GM18909 (cell line): ENCODE results near the gene KRTDAP.

Experiments
- ATAC-seq: cut with Tn5 transposase; IDR thresholded peaks from one replicate; pipeline ENCODE4 v1.9.1; 2021; ENCODE audit warnings: mild to moderate bottlenecking; ENCODE audit not compliant: unreplicated experiment, poor library complexity

KRTDAP gene, protein sequence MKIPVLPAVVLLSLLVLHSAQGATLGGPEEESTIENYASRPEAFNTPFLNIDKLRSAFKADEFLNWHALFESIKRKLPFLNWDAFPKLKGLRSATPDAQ

DNA sequence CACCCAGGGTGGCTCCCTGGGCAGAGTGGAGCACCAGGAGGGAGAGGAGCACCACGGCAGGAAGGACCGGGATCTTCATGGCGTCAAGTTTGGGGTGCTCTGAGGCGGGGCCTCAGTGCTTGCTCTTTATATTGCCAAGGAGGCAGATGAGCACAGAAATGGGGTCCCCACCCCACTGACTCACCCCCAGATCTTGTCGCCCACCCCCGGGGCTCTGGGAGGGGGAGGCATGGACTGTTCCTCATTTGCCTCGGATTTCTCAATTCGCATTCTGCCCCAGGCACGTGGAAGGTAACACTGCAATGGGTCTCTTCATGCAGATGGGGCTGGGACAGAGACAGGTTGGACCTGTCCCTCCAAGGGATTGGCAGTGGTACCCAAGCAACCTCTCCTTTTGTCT, at the start of gene KRTDAP:
KRTDAP (minus strand) TSS at position 101 of the 400 bp plus-strand sequence; CDS start at position 79, 22 bp downstream.
- no peak for ATAC-seq

DNA sequence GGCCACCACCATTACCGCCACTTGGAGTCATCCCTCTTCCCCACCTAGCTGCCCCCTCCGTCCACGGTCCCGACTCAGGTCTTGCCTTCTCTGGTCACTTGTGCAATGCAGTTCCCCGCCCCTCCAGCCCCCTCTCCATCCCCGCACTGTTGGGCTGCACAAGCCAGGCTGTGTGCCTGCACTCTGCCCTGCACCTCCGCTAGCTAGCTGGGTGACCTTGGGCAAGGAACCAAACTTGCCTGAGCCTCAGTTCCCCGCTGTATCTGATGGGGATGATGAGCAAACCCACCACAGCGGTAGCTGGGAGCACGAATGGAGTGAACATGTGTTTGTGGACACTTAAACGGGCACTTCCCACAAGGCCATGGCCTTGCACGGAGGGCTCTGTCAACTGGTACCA, 49.6 kb upstream of the KRTDAP start:
- ATAC-seq, result no peak

DNA sequence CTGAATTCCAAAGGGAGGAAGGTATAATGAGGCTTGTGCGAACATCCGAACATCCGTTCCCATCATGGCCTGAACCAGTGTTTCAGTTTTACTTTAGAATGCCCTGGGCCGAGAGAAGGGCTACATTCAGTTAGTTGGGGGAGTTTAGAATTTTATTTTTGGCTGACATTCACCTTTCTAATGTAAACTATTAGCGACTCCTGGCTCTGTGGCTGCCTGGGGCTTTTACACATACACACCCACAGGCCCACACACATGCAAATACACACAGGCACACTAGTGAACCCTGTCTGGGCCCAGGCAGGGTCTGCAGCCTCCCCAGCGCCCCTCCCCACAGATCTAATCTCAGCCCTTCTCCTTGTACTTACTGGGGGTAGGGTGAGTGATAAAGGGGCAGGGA, 49.0 kb upstream of the KRTDAP start:
- ATAC-seq, result no peak

DNA sequence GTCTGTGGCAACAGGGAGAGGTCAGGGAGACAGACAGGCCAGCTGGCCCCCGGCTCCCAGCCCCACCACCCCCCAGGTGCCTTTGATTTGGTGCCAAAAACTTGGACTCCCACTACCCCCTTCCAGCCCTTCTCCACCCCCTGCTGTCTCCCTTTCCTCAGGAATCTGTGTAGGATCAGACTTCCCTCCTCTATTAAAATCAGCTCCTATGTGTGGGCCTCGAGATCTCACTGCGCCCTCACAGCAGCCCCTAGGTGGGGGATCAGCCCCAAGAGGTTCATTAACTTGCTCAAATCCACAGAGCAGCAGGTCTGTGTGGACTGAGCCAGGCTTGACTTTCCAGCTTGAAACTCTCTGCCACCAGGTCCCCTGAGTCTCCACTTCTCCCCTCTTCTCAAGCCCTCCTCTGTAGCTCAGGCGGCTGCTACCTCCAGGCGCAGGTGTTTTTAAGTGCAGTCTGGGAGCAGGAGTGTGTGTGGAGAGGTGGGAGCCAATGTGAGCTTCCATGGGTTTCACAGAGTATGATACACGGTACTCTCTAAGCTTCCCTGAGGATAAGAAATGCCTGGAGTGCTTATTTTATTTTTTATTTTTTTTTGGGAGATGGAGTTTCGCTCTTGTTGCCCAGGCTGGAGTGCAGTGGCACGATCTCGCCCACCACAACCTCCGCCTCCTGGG, 44.7 kb upstream of the KRTDAP start:
- ATAC-seq, result no peak

DNA sequence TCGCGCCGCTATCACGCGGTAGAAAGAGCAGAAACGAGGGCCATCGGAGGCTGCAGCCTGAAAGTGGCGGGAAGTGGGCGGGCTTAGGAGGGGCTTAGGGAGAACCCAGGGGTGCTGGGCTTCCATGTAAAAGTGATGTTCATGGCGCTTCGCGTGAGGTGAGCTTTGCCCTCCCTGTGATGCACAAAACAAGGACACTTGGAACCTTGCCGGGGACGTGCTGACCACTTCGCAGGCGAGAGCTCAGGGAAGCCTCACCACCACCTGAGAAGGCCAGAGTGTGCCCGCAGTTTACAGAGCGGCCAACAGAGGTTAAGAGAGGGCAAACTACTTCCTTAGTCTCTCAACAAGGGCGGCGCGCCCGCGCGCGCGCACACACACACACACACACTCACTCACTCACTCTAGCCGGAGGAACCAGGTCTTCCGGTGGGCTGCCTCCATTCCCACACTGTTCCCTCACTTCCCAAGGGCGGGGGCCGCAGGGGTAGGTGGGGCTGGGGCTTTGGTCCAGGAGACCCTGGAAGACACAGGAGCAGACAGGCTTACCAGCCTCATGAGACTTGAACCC, 43.6 kb upstream of the KRTDAP start:
- no peak for ATAC-seq

DNA sequence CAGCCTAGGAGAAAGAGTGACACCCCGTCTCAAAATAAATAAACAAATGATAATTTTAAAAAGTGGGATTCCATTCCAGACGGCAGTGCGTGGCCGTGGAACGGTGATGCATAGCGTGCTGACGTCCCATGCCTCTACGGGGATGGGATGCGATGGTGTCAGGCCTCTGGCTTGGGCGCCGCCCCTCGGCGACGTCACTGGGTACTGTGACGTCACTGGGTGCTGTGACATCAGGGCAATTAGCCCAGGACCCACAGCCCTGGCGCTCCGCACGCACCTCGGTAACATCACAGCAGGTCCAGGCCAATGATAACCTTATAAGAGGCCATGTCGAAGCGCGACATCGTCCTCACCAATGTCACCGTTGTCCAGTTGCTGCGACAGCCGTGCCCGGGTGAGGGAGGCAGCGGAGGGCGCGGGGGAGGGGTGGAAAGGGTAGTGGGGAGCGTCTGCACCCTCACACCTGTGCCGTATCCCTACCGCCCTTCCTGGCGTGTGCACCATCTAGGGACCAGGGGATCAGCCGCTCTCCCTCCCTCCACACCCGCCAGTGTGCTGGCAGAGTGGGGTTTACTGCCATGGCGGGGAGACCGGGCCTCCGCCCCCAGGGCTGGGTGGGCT, 43.0 kb upstream of the KRTDAP start, which contains the start of gene GAPDHS:
GAPDHS (plus strand) TSS at position 256 of the 621 bp plus-strand sequence; CDS start at position 328, 72 bp downstream.
- ATAC-seq, result no peak

DNA sequence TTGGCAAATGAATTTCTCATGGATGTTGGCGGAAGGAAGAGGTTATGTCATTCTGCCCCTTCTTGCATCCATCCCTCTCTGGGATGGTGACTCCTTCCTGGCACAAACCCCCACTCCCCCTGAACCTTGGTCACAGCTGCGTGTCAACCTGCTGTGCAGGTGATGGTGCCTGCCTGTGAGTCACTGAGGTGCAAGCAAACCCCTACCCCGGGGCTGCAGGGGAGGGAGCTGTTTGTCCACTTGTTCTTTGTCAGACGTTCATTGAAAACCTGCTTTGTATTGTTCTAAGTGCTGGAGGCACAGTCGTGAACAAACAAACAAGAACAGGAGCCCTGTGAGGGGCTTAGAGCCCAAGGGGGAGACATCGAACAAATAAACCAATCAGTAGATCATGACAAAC, 41.0 kb upstream of the KRTDAP start:
- ATAC-seq, result no peak

DNA sequence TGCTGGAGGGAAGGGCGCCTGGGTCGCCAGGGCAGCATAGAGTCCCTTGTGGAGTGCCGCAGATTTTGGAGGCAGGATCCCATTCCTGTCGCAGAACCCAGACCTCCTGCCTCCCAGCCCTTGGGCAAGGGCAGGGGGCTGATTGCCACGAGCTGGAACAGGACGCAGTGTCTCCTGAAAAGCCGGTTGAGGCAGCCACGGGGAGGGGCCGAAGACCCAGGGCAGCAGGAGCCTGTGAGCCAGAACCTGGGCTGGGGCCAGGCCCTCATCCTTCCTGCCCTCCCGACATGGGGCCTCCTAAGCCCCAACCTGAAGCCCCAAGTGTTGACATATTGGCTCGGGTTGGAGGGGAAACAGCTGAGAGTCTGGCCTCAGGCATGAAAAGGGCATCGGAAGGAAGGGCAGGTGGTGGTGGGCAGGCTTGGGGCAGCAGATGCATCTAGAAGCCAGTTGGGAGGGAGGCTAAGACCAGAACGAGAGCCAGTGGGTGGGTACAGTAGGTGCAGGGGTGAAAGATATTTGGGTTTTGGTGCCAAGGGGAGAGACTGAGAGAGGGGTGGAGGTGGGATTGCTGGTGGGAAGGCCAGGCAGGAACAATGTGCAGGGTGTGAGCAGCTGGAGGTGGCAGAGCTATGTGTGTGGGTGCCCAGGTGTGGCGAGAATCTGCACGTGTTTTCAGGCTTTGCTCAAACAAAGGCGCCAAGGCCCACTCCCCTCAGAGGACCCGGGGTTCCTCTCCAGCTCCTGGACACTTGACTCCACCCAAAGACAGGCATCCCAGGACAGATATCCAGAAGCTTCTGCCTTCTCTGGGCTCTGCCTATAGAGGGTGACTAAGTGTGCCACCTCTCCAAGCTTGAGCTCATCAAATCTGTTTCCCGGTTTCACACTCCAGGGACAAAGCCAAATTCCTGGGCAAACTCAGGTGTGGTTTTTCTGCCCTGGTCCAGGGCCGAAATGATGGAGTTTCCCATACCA, 39.3 kb upstream of the KRTDAP start:
- ATAC-seq, result no peak

DNA sequence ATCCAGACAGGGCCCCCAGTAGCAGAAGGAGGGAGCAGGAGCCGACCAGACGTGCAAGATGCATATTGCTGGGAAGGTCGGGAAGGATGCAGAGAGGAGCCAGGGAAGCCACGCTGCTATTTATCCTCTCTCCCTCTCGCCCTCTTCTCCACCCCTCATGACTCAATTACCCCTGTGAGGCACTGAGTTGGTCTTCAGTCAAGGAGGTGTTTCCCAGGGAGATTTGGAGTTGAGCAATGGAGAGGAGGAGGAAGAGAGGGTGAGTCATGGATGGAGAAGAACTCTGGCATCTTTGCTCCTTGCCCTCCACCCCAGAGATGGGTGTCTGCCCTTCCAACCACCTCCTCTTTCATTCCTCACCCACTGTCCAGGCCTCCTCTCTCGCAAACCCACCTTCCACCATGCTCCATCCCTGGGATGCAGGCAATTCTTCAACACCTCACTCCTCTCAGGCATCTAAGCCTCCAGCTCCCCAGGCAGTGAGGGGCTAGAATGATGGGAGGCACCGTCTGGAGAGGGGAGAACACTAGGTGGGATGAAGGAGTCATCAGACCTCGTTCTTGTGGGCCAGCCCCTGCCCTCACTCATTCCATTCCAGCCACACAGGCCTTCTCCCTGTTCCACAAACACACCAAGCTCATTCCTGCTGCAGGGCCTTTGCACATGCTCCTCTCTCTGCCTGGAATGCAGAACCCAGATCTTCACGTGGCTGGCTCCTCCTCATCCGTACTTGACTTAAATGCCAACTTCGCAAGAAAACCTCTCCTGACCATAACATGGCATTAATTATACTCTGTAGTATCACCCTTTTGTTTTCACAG, 38.2 kb upstream of the KRTDAP start, which contains the start of gene SBSN:
SBSN (minus strand) TSS at position 94 of the 821 bp plus-strand sequence; CDS start at position 64, 30 bp downstream.
- no peak for ATAC-seq

DNA sequence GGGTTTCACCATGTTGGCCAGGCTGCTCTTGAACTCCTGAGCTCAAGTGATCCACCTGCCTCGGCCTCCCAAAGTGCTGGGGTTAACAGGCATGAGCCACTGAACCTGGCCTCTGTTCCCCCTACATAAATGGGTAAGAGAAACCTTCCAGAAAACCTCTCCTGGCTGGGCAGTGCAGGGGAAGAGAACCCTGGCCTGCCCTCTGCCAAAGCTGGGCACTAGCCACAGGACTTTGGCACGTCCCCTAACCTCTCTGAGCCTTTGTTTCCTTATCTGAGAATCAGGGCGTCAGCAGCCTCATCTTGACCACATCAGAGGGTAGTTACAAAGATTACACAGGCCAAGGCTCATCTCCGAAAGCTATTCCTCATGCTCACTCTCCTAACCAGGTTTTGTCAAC, 35.6 kb upstream of the KRTDAP start:
- no peak for ATAC-seq

DNA sequence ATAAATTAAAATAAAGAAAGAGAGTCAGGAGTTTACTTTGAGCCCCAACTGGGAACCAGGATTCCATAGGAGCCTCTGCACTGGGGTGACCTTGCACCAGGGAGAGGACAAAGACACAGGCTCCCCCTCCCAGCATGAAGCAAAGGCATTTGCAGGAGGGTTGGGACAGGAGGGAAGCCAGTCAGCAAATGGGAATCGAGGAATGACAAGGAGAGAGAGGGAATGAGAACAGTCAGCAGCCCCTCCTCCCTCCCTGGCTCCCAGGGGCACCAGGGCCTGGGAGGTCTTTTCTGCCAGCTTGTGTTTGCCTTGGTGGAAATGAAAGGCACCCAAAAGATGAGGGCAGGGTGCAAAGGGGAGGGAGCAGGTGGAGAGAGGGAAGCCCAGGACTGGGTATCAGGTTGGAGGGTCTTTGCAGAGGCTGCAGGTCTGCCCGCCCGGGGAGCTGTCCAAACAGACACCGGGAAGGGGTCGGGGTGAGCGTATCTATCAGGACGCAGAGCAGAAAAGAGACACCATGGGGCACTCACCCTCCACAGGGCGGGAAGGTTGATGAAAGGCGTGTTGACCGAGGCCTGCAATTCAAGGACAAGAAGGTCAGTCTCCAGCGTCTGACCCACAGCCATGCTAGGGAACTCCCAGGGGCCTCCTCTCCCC, 34.0 kb upstream of the KRTDAP start:
- no peak for ATAC-seq

DNA sequence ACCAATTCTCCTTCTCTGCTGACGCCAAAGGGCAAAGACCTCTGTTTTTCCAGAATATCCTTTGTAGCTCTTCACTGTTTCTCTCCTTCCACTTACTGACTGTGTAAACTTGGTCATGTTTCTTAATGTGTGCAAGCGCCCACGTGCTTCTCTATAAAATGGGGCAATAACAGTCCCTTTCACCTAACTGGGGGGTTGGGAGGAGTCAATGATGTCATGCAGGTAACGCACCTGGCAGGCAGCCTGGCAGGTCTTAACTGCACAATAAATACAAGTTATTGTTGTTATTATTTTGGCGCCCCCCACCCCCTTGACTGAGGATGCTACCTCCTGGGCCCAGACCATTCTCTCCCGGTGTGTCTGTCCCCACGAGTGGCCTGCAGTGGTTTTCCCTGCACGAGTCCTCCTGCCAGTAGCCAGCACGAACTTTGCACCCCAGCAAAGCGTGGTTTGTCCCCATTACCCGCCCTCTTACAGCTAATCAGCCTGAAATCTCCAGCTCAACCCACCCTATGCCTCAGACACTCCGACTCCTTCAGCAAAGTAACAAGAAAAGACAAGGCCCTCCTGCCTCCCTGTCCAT, 32.6 kb upstream of the KRTDAP start:
- ATAC-seq, result no peak

DNA sequence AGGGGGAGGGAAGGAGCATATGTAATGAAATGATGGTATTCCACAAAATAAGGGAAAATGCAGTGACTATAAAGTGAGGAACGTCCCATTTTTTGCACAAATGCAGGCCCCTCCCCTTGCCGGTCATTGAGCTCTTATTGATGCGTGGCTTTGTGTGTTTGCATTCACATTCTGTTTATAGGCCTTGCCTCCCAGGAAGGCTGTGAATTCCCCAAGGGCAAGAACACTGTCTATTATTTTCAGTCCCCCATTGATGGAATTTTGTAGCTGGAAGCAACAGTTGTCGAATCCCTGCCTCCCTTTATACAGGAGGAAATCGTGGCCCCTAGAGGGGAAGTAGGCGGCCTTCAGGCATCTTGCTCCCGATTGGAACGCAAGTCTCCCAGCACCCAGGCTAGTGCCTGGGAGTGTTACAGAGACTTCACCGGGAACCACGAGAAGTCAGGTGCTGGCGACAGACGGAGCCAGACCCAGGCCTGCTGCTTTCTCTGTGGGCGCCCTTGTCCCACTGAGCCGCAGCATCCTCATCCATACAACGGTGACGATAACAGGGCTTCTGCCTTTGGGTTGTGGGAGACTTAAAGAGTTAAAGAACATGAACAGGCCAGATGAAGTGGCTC, 31.0 kb upstream of the KRTDAP start:
- no peak for ATAC-seq

DNA sequence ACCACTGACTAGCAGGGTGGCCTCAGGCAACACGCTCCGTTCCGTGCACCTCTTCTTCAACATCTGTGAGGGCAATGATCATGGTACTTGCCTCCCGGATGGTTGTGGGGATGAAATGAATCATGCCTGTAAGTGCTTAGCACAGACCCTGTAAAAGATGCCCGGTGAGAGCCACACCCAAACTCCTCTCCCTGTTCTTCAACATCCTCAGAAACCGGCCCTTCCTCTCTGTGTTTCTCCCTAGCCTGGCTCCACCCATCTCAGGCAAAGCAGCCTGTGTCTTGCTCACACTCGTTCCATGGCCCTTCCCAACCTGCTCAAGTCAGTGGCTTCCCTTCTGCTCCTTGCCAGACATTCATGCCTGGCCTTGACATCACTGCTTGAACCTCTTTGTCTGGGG, 29.0 kb upstream of the KRTDAP start:
- ATAC-seq, result no peak

DNA sequence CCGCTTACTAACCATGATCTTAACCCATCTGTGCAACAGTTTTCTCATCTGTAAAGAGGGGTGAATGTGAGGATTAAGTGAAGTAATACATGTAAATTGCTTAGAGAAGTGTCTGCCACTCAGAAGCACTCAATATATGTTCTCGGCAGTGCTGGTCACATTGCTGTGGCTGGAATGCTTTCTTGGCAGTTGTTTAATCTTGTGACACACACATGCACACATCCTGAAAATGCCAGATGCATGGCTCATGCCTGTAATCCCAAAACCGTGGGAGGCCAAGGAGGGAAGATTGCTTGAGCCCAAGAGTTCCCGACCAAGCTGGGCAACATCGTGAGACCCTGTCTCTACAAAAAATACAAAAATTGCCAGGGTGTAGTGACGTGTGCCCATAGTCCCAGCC, 28.0 kb upstream of the KRTDAP start:
- no peak for ATAC-seq

DNA sequence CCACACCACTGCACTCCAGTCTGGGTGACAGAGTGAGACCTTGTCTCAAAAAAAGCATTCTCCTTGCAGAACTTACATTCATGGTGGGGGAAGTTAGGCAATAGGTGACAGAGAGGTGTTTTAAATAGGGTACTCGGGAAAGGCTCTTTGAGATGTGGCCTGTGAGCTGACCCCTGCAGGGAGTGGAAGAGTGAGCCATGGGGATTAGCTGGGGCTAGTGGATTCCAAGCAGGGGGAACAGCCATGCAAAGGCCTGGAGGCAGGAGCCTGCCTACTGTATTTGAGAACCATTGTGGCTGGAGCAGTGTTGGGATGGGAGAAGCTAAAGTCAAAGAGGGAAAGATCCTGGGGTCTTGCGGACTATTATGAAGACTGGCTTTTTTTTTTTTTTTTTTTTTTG, 27.1 kb upstream of the KRTDAP start:
- no peak for ATAC-seq

DNA sequence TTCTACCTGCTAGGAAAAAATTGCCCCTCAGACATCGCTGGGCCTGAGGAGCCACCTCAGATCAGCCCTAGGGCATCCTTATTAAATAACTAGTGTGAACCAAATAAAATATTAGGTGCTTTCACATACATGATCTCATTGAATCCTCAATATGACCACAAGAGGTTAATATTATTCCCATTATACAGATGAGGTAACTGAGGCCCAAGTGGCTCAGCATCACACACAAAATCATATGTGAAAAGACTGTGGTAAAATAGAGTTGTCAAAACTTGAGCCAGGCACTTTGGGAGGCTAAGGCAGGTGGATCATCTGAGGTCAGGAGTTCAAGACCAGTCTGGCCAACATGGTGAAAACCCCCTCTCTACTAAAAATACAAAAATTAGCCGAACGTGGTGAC, 26.0 kb upstream of the KRTDAP start:
- no peak for ATAC-seq

DNA sequence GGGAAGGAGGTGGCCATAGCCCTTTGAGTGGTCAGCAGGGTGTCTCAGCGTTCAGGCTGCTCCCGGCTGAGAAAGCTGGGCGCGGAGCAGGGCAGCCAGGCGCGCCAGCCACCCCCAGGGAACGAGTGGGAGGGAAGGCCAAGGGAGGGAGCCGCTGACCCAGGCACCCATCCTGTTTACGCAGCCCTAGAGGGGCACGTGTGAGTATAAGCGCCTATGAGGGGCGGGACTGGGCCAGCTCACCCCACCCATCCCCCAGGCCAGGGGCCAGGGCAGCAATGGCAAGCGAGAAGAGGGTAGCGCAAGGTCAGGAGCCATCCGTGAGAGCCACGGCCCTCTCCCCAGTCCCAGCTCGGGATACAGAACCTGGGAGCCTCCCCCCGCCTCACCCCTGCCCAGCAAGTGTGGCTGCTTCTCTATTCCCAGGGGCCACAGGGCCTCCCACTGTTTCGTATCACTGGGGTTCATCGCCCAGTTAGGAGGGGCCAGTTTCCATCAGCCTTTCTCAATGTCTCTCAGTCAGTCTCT, 24.1 kb upstream of the KRTDAP start:
- no peak for ATAC-seq
